HepG2 (cell line): ENCODE data around the gene UNG. TPM values are rescaled to one million over a fixed set of nuclear protein-coding genes. Genes with fewer than 3 reads are reported as not detected.

Experiments
- ATRX ChIP-seq: sonication (generic); formaldehyde crosslinking; IDR thresholded peaks from 2 replicates; pipeline ENCODE4 v1.4.0; 2020; ENCODE audit warnings: missing genetic modification reagents, borderline replicate concordance
- CCDC6 ChIP-seq: sonication (generic); formaldehyde crosslinking; IDR thresholded peaks from 2 replicates; pipeline ENCODE4 v1.8.1; 2022; ENCODE audit warnings: mild to moderate bottlenecking, missing genetic modification reagents, moderate library complexity
- ETV5 ChIP-seq: IDR thresholded peaks from 2 replicates; pipeline ENCODE4 v1.6.1; 2018; ENCODE audit warnings: missing biosample characterization, missing genetic modification reagents, inconsistent platforms, borderline replicate concordance
- HHEX ChIP-seq: IDR thresholded peaks from 2 replicates; pipeline ENCODE4 v1.6.1; 2016; ENCODE audit warnings: control low read depth
- MNT ChIP-seq: fragments of 450-650 bp; IDR thresholded peaks from 2 replicates; pipeline ENCODE4 v1.6.1; 2016
- PITX1 ChIP-seq: sonication (generic); formaldehyde crosslinking; IDR thresholded peaks from 2 replicates; pipeline ENCODE4 v1.5.1; 2020; ENCODE audit warnings: mild to moderate bottlenecking, missing genetic modification reagents
- POLR2A ChIP-seq, 2 experiments: IDR thresholded peaks; 2 replicates each; pipeline ENCODE4 v1.6.1; 2011; ENCODE audit warnings: low read depth in 2 of 2, low read length in 2 of 2, mild to moderate bottlenecking in 1 of 2, moderate library complexity in 1 of 2; ENCODE audit not compliant: insufficient read depth in 1 of 2
- RXRB ChIP-seq: IDR thresholded peaks from 2 replicates; pipeline ENCODE4 v1.6.1; 2016; ENCODE audit warnings: borderline replicate concordance, missing genetic modification reagents, missing compliant biosample characterization
- SETDB1 ChIP-seq: sonication (generic); formaldehyde crosslinking; IDR thresholded peaks from 2 replicates; pipeline ENCODE4 v1.5.1; 2020; ENCODE audit warnings: missing genetic modification reagents, mild to moderate bottlenecking, borderline replicate concordance
- TEAD3 ChIP-seq: optimal IDR thresholded peaks from 2 replicates; pipeline ENCODE3; 2016; ENCODE audit warnings: borderline replicate concordance
- TRAFD1 ChIP-seq: sonication (generic); formaldehyde crosslinking; IDR thresholded peaks from 2 replicates; pipeline ENCODE4 v1.5.1; 2020; ENCODE audit warnings: missing genetic modification reagents, mild to moderate bottlenecking, borderline replicate concordance
- ZBTB34 ChIP-seq: sonication (generic); formaldehyde crosslinking; IDR thresholded peaks from 2 replicates; pipeline ENCODE4 v1.8.0; 2022; ENCODE audit warnings: mild to moderate bottlenecking, missing genetic modification reagents
- ZNF224 ChIP-seq: sonication (generic); formaldehyde crosslinking; IDR thresholded peaks from 2 replicates; pipeline ENCODE4 v1.5.0; 2020; ENCODE audit warnings: mild to moderate bottlenecking, missing genetic modification reagents
- ZNF382 ChIP-seq: sonication (generic); formaldehyde crosslinking; IDR thresholded peaks from 2 replicates; pipeline ENCODE4 v1.5.0; 2020; ENCODE audit warnings: missing genetic modification reagents, mild to moderate bottlenecking, borderline replicate concordance
- ZNF552 ChIP-seq: sonication (generic); formaldehyde crosslinking; IDR thresholded peaks from 2 replicates; pipeline ENCODE4 v1.9.0; 2022; ENCODE audit warnings: missing genetic modification reagents, mild to moderate bottlenecking, borderline replicate concordance
- ZNF644 ChIP-seq: IDR thresholded peaks from 2 replicates; pipeline ENCODE4 v1.6.1; 2016; ENCODE audit warnings: low read depth
- ZSCAN12 ChIP-seq: sonication (generic); formaldehyde crosslinking; IDR thresholded peaks from 2 replicates; pipeline ENCODE4 v1.9.0; 2021; ENCODE audit warnings: mild to moderate bottlenecking, missing genetic modification reagents
- ZSCAN30 ChIP-seq: sonication (generic); formaldehyde crosslinking; IDR thresholded peaks from 2 replicates; pipeline ENCODE4 v1.5.0; 2020; ENCODE audit warnings: mild to moderate bottlenecking, missing genetic modification reagents
- ZSCAN9 ChIP-seq: IDR thresholded peaks from 2 replicates; pipeline ENCODE4 v1.6.1; 2016; ENCODE audit warnings: borderline replicate concordance
- polyA plus RNA-seq, 8 experiments: library from polyadenylated mRNA; depleted of rRNA in 3 of 8; stranded (reverse) in 7 of 8; unstranded in 1 of 8; fragments of >200 nt; fragmentation: Illumina TruSeq in 4 of 8; extraction: Trizol in 4 of 8; gene quantifications; 2 replicates each; pipeline versions ENCODE4 v1.2.1 to v1.2.3, GENCODE V29; 2011 to 2016; ENCODE audit warnings: low read depth in 4 of 8, missing spikeins in 1 of 8, mixed read lengths in 1 of 8; ENCODE audit not compliant: insufficient read depth in 1 of 8
- total RNA-seq, 5 experiments: library from RNA; depleted of rRNA; stranded (reverse); fragments of >200 nt; fragmentation: Illumina TruSeq; extraction: Trizol; gene quantifications; 2 replicates each; pipeline ENCODE4 v1.2.3, GENCODE V29; 2016; ENCODE audit warnings: low read depth in 1 of 5
- TF ChIP-seq, protein P1 (sequence below), 2 experiments: sonication (generic) in 1 of 2; formaldehyde crosslinking in 1 of 2; IDR thresholded peaks; 2 replicates each; pipeline versions ENCODE4 v1.4.0 to v1.6.1; 2016 to 2020; ENCODE audit warnings: borderline replicate concordance in 1 of 2, low read depth in 1 of 2, mild to moderate bottlenecking in 1 of 2, missing genetic modification reagents in 1 of 2

The UNG gene
- total and polyA plus RNA-seq, 2 of the 13 experiments (the other 11 are each of a cell fraction or from before 2014, with no cell fraction given) = 23.3 to 114 TPM

GRCh38 chr12:109093022-109093918 is 4.1 kb upstream of the UNG start, which contains the start of gene ALKBH2 (continued):
- TF ChIP-seq ETV5 (CRISPR knock-in tag) (peak; percentile 96), ATRX (CRISPR knock-in tag) (no peak), ZBTB34 (CRISPR knock-in tag) (peak; percentile 92), ZSCAN12 (CRISPR knock-in tag) (peak; percentile 76; the same call in 1 of the 2 replicates), ZNF644 (CRISPR knock-in tag) (no peak), POLR2A (IDR thresholded peaks at IDR 0.05; ENCODE audit: insufficient read depth in 1 of 2, low read depth in 2 of 2, low read length in 2 of 2) (peak; percentile 86 to 92), PITX1 (peak; percentile 85; the same call in 1 of the 2 replicates), CCDC6 (CRISPR knock-in tag) (peak; percentile 94), ZSCAN9 (CRISPR knock-in tag) (peak; percentile 94), MNT (peak; percentile 83), ZSCAN30 (CRISPR knock-in tag) (peak; percentile 91; the same call in 1 of the 2 replicates), ZNF552 (CRISPR knock-in tag) (peak; percentile 84; the same call in 1 of the 2 replicates), ZNF224 (CRISPR knock-in tag) (no peak), ZNF382 (CRISPR knock-in tag) (no peak), HHEX (0 out of 2 replicates have a peak, but pooled peaks have one; percentile 7), TEAD3 (CRISPR knock-in tag) (peak; percentile 74), TRAFD1 (CRISPR knock-in tag) (peak; percentile 33; the same call in 1 of the 2 replicates), SETDB1 (CRISPR knock-in tag) (peak; percentile 86; the same call in 1 of the 2 replicates), RXRB (CRISPR knock-in tag) (peak; percentile 89)
- TF ChIP-seq, protein P1, sequence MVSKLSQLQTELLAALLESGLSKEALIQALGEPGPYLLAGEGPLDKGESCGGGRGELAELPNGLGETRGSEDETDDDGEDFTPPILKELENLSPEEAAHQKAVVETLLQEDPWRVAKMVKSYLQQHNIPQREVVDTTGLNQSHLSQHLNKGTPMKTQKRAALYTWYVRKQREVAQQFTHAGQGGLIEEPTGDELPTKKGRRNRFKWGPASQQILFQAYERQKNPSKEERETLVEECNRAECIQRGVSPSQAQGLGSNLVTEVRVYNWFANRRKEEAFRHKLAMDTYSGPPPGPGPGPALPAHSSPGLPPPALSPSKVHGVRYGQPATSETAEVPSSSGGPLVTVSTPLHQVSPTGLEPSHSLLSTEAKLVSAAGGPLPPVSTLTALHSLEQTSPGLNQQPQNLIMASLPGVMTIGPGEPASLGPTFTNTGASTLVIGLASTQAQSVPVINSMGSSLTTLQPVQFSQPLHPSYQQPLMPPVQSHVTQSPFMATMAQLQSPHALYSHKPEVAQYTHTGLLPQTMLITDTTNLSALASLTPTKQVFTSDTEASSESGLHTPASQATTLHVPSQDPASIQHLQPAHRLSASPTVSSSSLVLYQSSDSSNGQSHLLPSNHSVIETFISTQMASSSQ (IDR thresholded peaks at IDR 0.05; ENCODE audit: low read depth) = no peak
- TF ChIP-seq, protein P1 (CRISPR knock-in tag; IDR thresholded peaks at IDR 0.05; ENCODE audit: borderline replicate concordance) = peak; percentile 86
